Activated CD8-positive, alpha-beta memory T cell treated with anti-CD3 and anti-CD28 coated beads, Interleukin-2, amount 10 ng/mL, durations not matched to agents 7 days and 5 days (primary cell): ENCODE data around the gene GRIFIN. TPM values are rescaled to one million over a fixed set of nuclear protein-coding genes. Genes with fewer than 3 reads are reported as not detected.

Experiments used
- ATAC-seq: fragments of 150-1000 bp; cut with Tn5 transposase; one replicate; pipeline ENCODE4 v1.10.0; 2021; ENCODE audit warnings: moderate library complexity
- CTCF ChIA-PET: fragments of 350-600 bp; sonication (Branson Sonifier 250); formaldehyde crosslinking; loops from one replicate; lab custom pipeline; 2021; ENCODE audit warnings: antibody characterized with exemption; lab: Charles Lee
- DNase-seq: peaks from one replicate; pipeline ENCODE4 v3.0.0-alpha.2; 2020
- H3K27ac Mint-ChIP-seq: one replicate; pipeline ENCODE4 v1.8.0; 2021; ENCODE audit warnings: mild to moderate bottlenecking, mixed read lengths
- H3K27me3 Mint-ChIP-seq: one replicate; pipeline ENCODE4 v1.8.0; 2021; ENCODE audit warnings: mixed read lengths
- H3K36me3 Mint-ChIP-seq: one replicate; pipeline ENCODE4 v1.8.0; 2021; ENCODE audit warnings: mild to moderate bottlenecking, mixed read lengths
- H3K4me1 Mint-ChIP-seq: one replicate; pipeline ENCODE4 v1.8.0; 2021; ENCODE audit warnings: mixed read lengths
- H3K4me3 Mint-ChIP-seq: one replicate; pipeline ENCODE4 v1.8.0; 2021; ENCODE audit warnings: mild to moderate bottlenecking, moderate library complexity, mixed read lengths
- H3K9me3 Mint-ChIP-seq: one replicate; pipeline ENCODE4 v1.8.0; 2022; ENCODE audit warnings: low read depth, mixed read lengths
- total RNA-seq, 2 experiments: library from RNA; stranded (reverse); gene quantifications; one replicate each; pipeline ENCODE4 v1.2.3, GENCODE V29; 2021

GRIFIN gene
- total RNA-seq, 2 experiments from 2014 or later = not detected

DNA sequence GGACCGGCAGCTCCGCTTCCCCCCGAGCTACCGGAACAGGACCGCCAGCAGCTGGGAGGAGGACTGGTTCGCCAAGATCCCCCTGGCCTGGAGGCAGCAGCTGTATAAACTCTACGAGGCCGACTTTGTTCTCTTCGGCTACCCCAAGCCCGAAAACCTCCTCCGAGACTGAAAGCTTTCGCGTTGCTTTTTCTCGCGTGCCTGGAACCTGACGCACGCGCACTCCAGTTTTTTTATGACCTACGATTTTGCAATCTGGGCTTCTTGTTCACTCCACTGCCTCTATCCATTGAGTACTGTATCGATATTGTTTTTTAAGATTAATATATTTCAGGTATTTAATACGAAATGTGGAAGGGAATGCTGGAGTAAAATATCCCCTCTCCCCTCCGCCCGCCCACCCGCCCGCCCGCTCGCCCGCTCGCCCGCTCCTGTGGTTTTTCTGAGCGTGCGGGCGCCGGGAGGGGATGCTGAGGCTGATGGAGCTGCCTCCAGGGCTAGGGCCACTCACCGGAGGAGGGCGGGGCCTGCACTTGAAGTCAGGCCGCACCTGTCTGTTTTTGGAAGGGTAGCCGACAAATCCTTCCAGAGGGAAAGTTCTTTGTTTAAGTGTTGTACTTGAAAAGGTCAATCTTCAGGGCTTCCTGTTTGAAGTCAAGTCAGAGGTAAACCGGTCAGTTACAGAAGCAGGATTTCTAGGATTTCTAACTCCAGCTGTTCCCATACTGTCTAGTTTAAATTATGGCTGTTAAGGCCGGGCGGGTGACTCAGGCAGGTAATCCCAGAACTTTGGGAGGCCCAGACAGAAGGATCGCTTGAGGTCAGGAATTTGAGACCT is 42.3 kb downstream of the GRIFIN start:
- CTCF ChIA-PET = interaction anchor here (1.1 to 3.7 kb wide), 2 partner anchors 18 to 28 kb away, joined by 3 to 29 read pairs; no protein-coding TSS in a partner anchor
- Mint-ChIP-seq H3K27me3 (no peaks in the 10 kb centered on the region), H3K4me1 (peaks cover 18% of the 10 kb centered on the region), H3K27ac (no peak overlapping the region), H3K9me3 (peaks cover 7% of the 10 kb centered on the region), H3K36me3 (peaks cover 67% of the 10 kb centered on the region), H3K4me3 (no peak overlapping the region)
- ATAC-seq = no peak
- DNase-seq = no peak

DNA sequence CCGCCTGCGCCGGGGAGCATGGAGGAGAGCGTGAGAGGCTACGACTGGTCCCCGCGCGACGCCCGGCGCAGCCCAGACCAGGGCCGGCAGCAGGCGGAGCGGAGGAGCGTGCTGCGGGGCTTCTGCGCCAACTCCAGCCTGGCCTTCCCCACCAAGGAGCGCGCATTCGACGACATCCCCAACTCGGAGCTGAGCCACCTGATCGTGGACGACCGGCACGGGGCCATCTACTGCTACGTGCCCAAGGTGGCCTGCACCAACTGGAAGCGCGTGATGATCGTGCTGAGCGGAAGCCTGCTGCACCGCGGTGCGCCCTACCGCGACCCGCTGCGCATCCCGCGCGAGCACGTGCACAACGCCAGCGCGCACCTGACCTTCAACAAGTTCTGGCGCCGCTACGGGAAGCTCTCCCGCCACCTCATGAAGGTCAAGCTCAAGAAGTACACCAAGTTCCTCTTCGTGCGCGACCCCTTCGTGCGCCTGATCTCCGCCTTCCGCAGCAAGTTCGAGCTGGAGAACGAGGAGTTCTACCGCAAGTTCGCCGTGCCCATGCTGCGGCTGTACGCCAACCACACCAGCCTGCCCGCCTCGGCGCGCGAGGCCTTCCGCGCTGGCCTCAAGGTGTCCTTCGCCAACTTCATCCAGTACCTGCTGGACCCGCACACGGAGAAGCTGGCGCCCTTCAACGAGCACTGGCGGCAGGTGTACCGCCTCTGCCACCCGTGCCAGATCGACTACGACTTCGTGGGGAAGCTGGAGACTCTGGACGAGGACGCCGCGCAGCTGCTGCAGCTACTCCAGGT is 43.1 kb downstream of the GRIFIN start:
- H3K27me3 Mint-ChIP-seq = no peaks in the 10 kb centered on the region
- H3K4me3 Mint-ChIP-seq = no peak overlapping the region
- H3K4me1 Mint-ChIP-seq = peaks cover 25% of the 10 kb centered on the region
- CTCF ChIA-PET = interaction anchor here (1.1 to 3.7 kb wide), 4 partner anchors 19 to 36 kb away, joined by 3 to 29 read pairs (median 6); no protein-coding TSS in a partner anchor
- H3K9me3 Mint-ChIP-seq = peaks cover 7% of the 10 kb centered on the region
- H3K27ac Mint-ChIP-seq = no peak overlapping the region
- ATAC-seq = no peak
- DNase-seq = no peak
- peaks cover 67% of the 10 kb centered on the region for H3K36me3 Mint-ChIP-seq

DNA sequence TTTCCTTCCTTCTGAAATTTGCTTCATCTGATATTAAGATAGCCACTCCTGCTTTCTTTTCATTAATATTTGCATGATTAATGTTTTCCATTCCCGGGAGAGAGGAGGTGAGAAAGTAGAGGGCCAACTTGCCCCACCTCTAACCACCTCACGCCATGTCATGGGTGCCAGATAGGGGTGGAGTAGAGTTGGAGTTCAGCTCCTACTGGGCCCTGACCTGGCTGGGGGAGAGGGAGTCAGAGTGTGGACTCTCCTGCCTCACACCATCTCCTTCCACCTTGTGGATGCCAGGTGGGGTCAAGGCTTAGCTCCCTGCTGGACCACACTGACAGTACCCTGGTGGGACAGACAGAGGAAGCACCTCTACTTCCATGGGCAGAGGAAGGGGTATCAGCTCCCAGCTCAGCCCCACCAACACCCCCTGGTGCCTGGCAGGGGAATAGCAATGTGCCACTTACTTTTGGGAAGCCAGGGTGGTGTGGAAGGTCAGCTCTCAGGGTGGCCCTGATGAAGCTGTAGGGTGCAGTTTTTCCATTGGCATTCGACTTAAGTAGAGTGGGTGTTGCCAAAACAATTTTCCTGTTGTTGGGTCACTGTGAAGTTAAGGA is 44.8 kb downstream of the GRIFIN start:
- H3K36me3 Mint-ChIP-seq = peaks cover 60% of the 10 kb centered on the region
- ATAC-seq = peak; percentile 79
- H3K4me1 Mint-ChIP-seq = peaks cover 28% of the 10 kb centered on the region

DNA sequence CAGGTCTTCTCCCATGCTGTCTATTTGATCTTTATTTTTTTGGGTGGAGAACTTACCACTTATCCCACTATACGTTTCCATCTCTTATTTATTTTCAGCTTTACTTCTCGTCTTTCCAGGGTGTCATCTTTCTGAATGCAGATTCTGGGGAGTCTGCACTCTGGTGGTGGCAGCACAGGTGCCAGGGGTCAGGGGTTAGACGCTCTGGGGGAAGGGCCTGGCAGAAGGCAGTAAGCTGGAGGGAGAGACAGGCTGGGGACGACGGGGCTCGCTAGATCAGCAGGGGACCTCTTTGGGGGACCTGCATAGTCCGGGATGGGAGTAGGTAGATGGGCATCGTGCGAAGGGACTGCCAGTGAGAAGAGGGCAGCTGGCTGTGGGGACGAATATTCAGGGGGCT is 50.4 kb downstream of the GRIFIN start:
- ATAC-seq = no peak
- peaks cover 3% of the 10 kb centered on the region for H3K9me3 Mint-ChIP-seq
- peaks cover 30% of the 10 kb centered on the region for H3K36me3 Mint-ChIP-seq
- H3K4me1 Mint-ChIP-seq = peaks cover 42% of the 10 kb centered on the region
- CTCF ChIA-PET = no interaction called here
- no peak overlapping the region for H3K27ac Mint-ChIP-seq
- H3K4me3 Mint-ChIP-seq = no peak overlapping the region
- DNase-seq = no peak
- H3K27me3 Mint-ChIP-seq = no peaks in the 10 kb centered on the region

More for the DNA sequence above, 44.8 kb downstream of the GRIFIN start:
- no peaks in the 10 kb centered on the region for H3K27me3 Mint-ChIP-seq
- CTCF ChIA-PET = interaction anchor here (0.8 to 3.7 kb wide), 15 partner anchors 10 to 83 kb away, joined by 3 to 29 read pairs (median 4); partner anchors contain the start of gene CHST12
- no peak overlapping the region for H3K4me3 Mint-ChIP-seq
- DNase-seq = peak; percentile 56
- H3K27ac Mint-ChIP-seq = no peak overlapping the region
- peaks cover 7% of the 10 kb centered on the region for H3K9me3 Mint-ChIP-seq

Other genes with a start within 250 kb of the GRIFIN start
- 10 to 100 TPM; 60.0 to 97.7 TPM for gene MAD1L1, start 243.5 kb downstream of the GRIFIN start, total RNA-seq
- gene MRM2, start 234.2 kb downstream of the GRIFIN start, total RNA-seq = 10 to 100 TPM; 27.6 to 35.1 TPM
- gene NUDT1, start 234.2 kb downstream of the GRIFIN start, total RNA-seq = 100 to 1,000 TPM in 1 of 2 experiments, 10 to 100 TPM in 1; 85.7 to 105 TPM
- 10 to 100 TPM; 25.0 to 27.9 TPM for gene SNX8, start 162.0 kb downstream of the GRIFIN start, total RNA-seq
- gene EIF3B, start 121.6 kb downstream of the GRIFIN start, total RNA-seq = 100 to 1,000 TPM; 170 to 204 TPM
- gene CHST12, start 72.8 kb downstream of the GRIFIN start, total RNA-seq = 100 to 1,000 TPM in 1 of 2 experiments, 10 to 100 TPM in 1; 70.8 to 103 TPM
- gene LFNG, start 43.4 kb upstream of the GRIFIN start, total RNA-seq = 100 to 1,000 TPM; 101 to 104 TPM
- gene BRAT1, start 79.1 kb upstream of the GRIFIN start, total RNA-seq = 10 to 100 TPM; 41.5 to 43.5 TPM
- gene IQCE, start 82.6 kb upstream of the GRIFIN start, total RNA-seq = 10 to 100 TPM; 14.9 to 15.2 TPM
- 10 to 100 TPM; 19.9 to 31.7 TPM for gene TTYH3, start 155.6 kb upstream of the GRIFIN start, total RNA-seq
- gene AMZ1, start 211.8 kb upstream of the GRIFIN start, total RNA-seq = under 1 TPM; 0.29 to 0.40 TPM